ENCODE measurements around the gene GNLY. TPM values are rescaled to one million over a fixed set of nuclear protein-coding genes. Genes with fewer than 3 reads are reported as not detected.
"Not testable (repeated sequence)": the region's sequence is repeated elsewhere in the genome, so short reads cannot be mapped to it uniquely, and the experiment has no call there.

Gene GNLY
- total RNA-seq, 1 donor = 181 TPM

DNA sequence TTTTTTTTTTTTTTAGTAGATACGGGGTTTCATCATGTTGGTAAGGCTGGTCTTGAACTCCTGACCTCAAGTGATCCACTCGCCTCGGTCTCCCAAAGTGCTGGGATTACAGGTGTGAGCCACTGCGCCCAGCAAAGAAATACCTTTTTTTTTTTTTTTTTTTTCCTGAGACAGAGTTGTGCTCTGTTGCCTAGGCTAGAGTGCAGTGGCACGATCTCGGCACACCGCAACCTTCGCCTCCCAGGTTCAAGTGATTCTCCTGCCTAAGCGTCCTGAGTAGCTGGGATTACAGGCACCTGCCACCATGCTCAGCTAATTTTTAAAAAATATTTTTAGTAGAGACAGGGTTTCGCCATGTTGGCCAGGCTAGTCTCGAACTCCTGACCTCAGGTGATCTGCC is 33.9 kb upstream of the GNLY start:
- not testable (repeated sequence) for H3K4me1 ChIP-seq (ENCODE audit: insufficient read depth, low read length); H3K27me3 ChIP-seq (ENCODE audit: insufficient read depth, low read length); H3K4me3 ChIP-seq (ENCODE audit: low read length); H3K9me3 ChIP-seq (ENCODE audit: low read depth, low read length)

GRCh38 chr2:85660725-85661124 is 33.4 kb upstream of the GNLY start:
- no peaks in the 10 kb centered on the region for H3K4me1 ChIP-seq (ENCODE audit: insufficient read depth, low read length)
- H3K4me3 ChIP-seq (ENCODE audit: low read length) = no peak overlapping the region
- H3K9me3 ChIP-seq (ENCODE audit: low read depth, low read length) = no peaks in the 10 kb centered on the region
- H3K27me3 ChIP-seq (ENCODE audit: insufficient read depth, low read length) = no peaks in the 10 kb centered on the region

GRCh38 chr2:85661139-85661858 is 32.9 kb upstream of the GNLY start:
- Histone ChIP-seq H3K27me3 (ENCODE audit: insufficient read depth, low read length) (no peaks in the 10 kb centered on the region), H3K9me3 (ENCODE audit: low read depth, low read length) (no peaks in the 10 kb centered on the region), H3K4me3 (ENCODE audit: low read length) (no peak overlapping the region), H3K4me1 (ENCODE audit: insufficient read depth, low read length) (peaks cover 2% of the 10 kb centered on the region)

- Histone ChIP-seq H3K27me3 (ENCODE audit: insufficient read depth, low read length) (no peaks in the 10 kb centered on the region), H3K9me3 (ENCODE audit: low read depth, low read length) (no peaks in the 10 kb centered on the region), H3K4me1 (ENCODE audit: insufficient read depth, low read length) (peaks cover 8% of the 10 kb centered on the region), H3K4me3 (ENCODE audit: low read length) (no peak overlapping the region)
Observed at GRCh38 chr2:85662899-85663593, 31.1 kb upstream of the GNLY start.

- no peaks in the 10 kb centered on the region for H3K27me3 ChIP-seq (ENCODE audit: insufficient read depth, low read length)
Observed at GRCh38 chr2:85663594-85664565, 30.3 kb upstream of the GNLY start.

GRCh38 chr2:85665264-85665937 is 28.8 kb upstream of the GNLY start:
- no peaks in the 10 kb centered on the region for H3K27me3 ChIP-seq (ENCODE audit: insufficient read depth, low read length)
- no peak overlapping the region for H3K4me3 ChIP-seq (ENCODE audit: low read length)
- no peaks in the 10 kb centered on the region for H3K9me3 ChIP-seq (ENCODE audit: low read depth, low read length)
- peaks cover 26% of the 10 kb centered on the region for H3K4me1 ChIP-seq (ENCODE audit: insufficient read depth, low read length)

More at GRCh38 chr2:85663594-85664565, 30.3 kb upstream of the GNLY start:
- no peak overlapping the region for H3K4me3 ChIP-seq (ENCODE audit: low read length)
- H3K4me1 ChIP-seq (ENCODE audit: insufficient read depth, low read length) = peaks cover 16% of the 10 kb centered on the region
- no peaks in the 10 kb centered on the region for H3K9me3 ChIP-seq (ENCODE audit: low read depth, low read length)

- H3K27me3 ChIP-seq (ENCODE audit: insufficient read depth, low read length) = no peaks in the 10 kb centered on the region
- H3K9me3 ChIP-seq (ENCODE audit: low read depth, low read length) = no peaks in the 10 kb centered on the region
- peaks cover 26% of the 10 kb centered on the region for H3K4me1 ChIP-seq (ENCODE audit: insufficient read depth, low read length)
- no peak overlapping the region for H3K4me3 ChIP-seq (ENCODE audit: low read length)
Observed at GRCh38 chr2:85666016-85666415, 28.1 kb upstream of the GNLY start.

GRCh38 chr2:85666435-85667316 is 27.5 kb upstream of the GNLY start:
- Histone ChIP-seq H3K4me3 (ENCODE audit: low read length) (no peak overlapping the region), H3K4me1 (ENCODE audit: insufficient read depth, low read length) (peaks cover 26% of the 10 kb centered on the region), H3K9me3 (ENCODE audit: low read depth, low read length) (no peaks in the 10 kb centered on the region), H3K27me3 (ENCODE audit: insufficient read depth, low read length) (no peaks in the 10 kb centered on the region)

DNA sequence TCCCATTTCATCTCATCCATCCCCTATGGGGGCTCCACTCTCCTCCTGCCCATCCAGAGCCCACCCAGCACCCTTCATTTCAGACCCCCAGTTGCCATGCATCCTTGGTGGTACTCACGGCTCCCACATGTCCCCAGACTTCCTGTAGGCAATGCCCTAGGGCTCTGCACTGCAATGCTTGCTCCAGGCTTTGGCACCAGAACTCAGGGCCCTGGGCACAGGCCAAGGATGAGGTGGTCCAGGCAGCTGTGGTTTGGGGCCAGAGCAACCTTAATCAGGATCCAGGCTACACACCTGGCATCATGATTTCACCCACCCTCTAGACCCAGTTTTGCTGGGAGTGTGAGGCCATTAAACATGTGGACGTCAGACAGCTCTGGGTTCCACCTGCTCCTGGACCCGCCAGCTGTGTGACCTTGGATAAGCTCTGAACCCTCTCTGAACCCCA is 26.6 kb upstream of the GNLY start:
- no peaks in the 10 kb centered on the region for H3K27me3 ChIP-seq (ENCODE audit: insufficient read depth, low read length)
- no peaks in the 10 kb centered on the region for H3K9me3 ChIP-seq (ENCODE audit: low read depth, low read length)
- peaks cover 33% of the 10 kb centered on the region for H3K4me1 ChIP-seq (ENCODE audit: insufficient read depth, low read length)
- no peak overlapping the region for H3K4me3 ChIP-seq (ENCODE audit: low read length)

GRCh38 chr2:85668009-85668856 is 25.9 kb upstream of the GNLY start, which contains the start of gene SFTPB:
Gene SFTPB (minus strand): TSS chr2:85668199. CDS start chr2:85668183, 16 bp downstream.
- no peaks in the 10 kb centered on the region for H3K27me3 ChIP-seq (ENCODE audit: insufficient read depth, low read length)
- peaks cover 40% of the 10 kb centered on the region for H3K4me1 ChIP-seq (ENCODE audit: insufficient read depth, low read length)
- no peaks in the 10 kb centered on the region for H3K9me3 ChIP-seq (ENCODE audit: low read depth, low read length)
- H3K4me3 ChIP-seq (ENCODE audit: low read length) = no peak within 1 kb of the TSS

GRCh38 chr2:85668857-85669142 is 25.4 kb upstream of the GNLY start:
- Histone ChIP-seq H3K4me1 (ENCODE audit: insufficient read depth, low read length) (peaks cover 45% of the 10 kb centered on the region), H3K27me3 (ENCODE audit: insufficient read depth, low read length) (no peaks in the 10 kb centered on the region), H3K4me3 (ENCODE audit: low read length) (no peak overlapping the region), H3K9me3 (ENCODE audit: low read depth, low read length) (no peaks in the 10 kb centered on the region)

DNA sequence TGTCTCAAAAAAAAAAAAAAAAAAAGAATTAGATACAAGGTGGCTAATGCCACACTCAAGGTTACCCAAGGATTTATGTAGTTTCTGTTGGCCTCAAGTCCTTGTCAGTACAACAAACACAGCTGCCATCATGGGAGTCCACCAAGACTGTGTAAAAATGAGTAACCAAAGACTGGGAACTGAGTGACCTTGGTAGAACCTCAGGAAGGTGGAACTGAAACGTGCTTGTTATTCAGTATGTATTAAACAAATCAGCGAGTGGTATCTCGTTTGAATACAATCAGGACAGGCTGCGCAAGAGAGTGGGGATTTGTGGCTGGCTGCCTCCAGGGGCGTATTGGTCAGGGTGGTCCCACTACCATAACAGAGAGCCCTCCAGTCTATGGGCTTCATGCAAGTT is 24.6 kb upstream of the GNLY start:
- Histone ChIP-seq H3K4me1 (ENCODE audit: insufficient read depth, low read length) (peaks cover 53% of the 10 kb centered on the region), H3K9me3 (ENCODE audit: low read depth, low read length) (no peaks in the 10 kb centered on the region), H3K4me3 (ENCODE audit: low read length) (no peak overlapping the region), H3K27me3 (ENCODE audit: insufficient read depth, low read length) (no peaks in the 10 kb centered on the region)

- peaks cover 57% of the 10 kb centered on the region for H3K4me1 ChIP-seq (ENCODE audit: insufficient read depth, low read length)
- H3K4me3 ChIP-seq (ENCODE audit: low read length); H3K9me3 ChIP-seq (ENCODE audit: low read depth, low read length); H3K27me3 ChIP-seq (ENCODE audit: insufficient read depth, low read length): not testable (repeated sequence)
Observed at GRCh38 chr2:85670416-85670815, 23.7 kb upstream of the GNLY start.
